NOMO-1 treated with dmso at 0.1 percent for 144 hours (cell line): ENCODE measurements around the gene MLH3.
"Not testable (repeated sequence)": the region's sequence is repeated elsewhere in the genome, so short reads cannot be mapped to it uniquely, and the experiment has no call there.

Source experiments
- DNase-seq: peaks from one replicate; lab custom pipeline; 2025; ENCODE audit not compliant: unreplicated experiment; lab: John Stamatoyannopoulos, UW

MLH3 gene

DNA sequence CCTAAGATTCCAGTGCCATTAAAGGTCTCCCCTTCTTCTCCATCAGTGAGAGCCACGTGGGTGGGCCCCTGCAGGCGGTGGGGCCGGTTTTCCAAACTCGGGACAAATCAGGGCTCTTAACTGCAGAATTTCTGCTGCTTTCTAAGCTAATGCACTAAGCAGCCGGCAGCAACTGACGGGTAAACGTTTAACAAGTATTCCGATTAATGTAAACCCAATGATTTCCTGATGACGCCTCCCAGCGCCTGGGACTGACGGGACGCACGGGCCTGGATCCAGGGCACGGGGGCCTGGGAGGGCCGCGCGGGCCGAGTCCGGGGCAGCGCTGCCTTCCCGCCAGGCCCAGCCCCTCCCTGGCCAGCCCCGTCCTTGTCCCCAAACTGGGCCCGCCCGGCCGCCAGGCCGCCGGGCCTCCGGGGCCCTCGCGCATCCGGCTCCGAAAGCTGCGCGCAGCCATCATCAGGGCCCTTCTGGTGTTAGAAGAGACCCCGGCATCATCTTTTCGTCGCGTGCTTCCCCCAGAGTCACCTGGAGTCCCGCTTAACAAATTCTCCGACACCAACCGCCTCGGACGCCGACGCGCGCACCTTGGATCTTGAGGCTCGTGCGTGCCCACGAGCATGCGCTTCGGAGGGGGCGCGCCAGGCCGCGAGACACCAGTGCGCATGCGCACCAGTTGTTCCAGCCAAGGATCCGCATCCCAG, at the start of gene MLH3:
MLH3 (minus strand) TSS at position 616 of the 704 bp plus-strand sequence. CDS start 1,812 bp downstream, outside the sequence.
- peak; percentile 58 for DNase-seq

DNA sequence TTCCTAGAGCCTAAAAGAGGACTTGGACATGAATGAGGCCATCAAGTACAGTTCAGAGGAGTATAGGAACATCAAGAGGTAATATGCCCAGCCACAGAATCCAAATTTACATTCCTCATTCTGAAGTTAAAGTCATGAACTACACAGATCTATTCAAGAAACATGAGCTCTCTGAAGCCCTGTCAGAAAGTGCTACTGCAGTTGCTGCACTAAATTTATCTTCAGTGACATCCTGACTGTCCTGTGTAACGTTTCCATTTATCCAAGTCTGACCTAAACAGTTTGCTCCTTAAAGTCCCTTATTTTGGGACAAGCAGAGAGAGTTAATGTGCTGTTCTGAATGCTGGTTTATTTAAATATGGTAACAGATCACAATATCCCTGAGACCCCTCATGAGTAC, 47.4 kb upstream of the MLH3 start:
- DNase-seq: no peak

DNA sequence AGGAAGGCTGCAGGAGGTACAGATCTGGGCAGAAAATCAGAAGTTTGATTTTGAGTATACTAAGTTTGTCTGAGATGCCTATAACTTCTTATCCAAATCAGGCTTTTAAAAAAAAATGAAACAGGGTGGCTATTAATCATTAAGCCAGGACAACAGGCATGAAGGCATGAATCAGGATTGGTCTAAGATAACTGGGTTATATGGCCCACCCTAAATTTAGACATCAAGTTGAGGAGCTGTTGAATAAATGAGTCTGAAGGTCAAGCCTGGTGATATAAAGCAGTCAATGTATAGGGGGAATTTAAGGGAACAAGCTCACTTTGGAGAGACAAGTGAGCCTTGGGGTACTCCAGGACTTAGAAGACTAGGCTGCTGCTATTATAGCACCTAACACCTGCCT, 46.9 kb upstream of the MLH3 start:
- DNase-seq: no peak

DNA sequence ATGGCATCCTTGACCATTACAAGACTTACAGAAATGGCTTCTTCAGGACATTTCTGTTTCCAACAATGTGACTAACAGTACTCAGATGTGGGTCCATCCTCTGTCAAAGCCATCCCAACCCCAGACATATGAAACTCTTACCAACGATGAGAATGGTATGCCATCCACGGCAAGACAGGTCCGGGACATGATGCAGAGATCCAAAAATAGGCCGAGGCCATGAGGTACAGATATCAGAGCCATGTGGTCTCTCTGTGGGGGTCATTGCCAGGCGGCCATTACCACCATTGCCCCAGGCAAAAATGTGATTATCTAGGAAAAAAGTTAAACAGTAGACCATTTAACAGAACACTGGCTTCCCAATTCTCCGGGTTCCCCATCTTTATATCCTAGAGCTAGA, 45.7 kb upstream of the MLH3 start:
- DNase-seq: no peak

DNA sequence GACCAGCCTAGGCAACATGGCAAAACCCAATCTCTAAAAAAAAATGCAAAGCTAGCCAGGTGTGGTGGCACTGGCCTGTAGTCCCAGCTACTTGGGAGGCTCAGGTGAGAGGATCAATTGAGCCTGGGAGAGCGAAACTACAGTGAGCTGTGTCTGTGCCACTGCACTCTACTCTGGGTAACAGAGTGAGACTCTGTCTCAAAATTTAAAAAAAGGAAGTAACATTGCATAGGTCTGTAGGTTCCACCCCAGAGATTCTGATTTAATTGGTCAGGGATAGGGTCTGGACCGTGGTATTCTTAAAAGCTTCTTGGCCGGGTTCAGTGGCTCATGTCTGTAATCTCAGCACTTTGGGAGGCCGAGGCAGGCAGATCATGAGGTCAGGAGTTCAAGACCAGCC, 44.4 kb upstream of the MLH3 start:
- DNase-seq: no peak

GRCh38 chr14:75094896-75095295, 43.6 kb upstream of the MLH3 start:
- DNase-seq: no peak

GRCh38 chr14:75092698-75093097, 41.4 kb upstream of the MLH3 start:
- no peak for DNase-seq

GRCh38 chr14:75091251-75091650, 40.0 kb upstream of the MLH3 start:
- no peak for DNase-seq

DNA sequence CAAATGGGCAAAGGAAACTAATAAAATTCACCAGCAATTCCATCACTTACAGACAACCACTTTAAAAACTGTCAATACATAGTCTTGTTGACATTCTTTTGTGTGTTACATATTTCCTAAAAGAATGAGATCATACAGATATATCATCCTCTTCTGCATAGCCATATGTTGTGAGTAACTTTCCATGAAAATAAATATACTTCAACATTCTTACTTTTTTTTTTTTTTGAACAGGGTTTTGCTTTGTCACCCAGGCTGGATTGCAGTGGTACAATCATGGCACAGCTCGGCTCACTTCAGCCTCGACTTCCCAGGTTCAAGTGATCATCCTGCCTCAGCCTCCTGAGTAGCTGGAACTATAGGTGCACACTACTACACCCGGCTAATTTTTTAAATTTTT, 39.1 kb upstream of the MLH3 start:
- DNase-seq: no peak

- no peak for DNase-seq
Measured at GRCh38 chr14:75088566-75089373, 37.5 kb upstream of the MLH3 start.

GRCh38 chr14:75088153-75088552, 36.9 kb upstream of the MLH3 start:
- DNase-seq: no peak

DNA sequence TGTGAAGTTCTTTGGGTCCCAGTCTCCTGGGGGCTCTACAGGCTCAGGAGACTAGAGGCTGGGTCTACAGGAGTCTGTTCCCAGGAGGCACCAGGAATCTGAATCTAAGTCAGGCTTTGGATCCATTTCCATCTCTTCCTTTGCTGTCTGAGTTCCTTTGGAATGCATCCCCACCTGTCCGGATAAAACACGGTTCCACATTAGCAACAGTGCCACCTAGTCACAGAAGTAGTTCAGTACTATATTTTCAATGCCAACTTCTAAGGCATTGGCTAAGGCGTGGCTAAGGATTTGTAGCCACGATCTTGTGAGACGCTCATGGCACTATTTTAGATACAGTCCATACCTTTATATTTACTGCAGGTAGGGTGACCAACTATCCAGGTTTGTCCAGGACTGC, 33.2 kb upstream of the MLH3 start:
- no peak for DNase-seq

DNA sequence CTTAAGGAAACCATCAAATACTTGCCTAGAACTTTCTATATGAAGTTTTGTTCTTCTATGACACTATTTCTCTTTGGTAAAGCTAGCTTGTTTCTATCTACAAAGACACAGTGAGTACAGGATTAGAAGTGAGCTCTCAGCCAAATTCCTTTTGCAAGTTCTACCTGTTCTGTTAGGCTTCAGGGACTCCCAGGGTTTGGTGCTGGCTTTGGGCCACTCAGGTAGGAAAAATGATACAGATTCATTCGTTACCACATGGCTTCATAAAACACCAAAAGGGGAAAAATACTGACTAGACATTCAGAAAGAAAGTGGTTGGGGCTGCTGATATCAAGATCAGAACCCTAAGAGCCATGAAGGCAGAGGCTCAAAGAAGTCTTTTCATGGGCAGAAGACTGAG, 32.0 kb upstream of the MLH3 start:
- DNase-seq: no peak

- no peak for DNase-seq
Measured at GRCh38 chr14:75081660-75082229, 30.5 kb upstream of the MLH3 start.

DNA sequence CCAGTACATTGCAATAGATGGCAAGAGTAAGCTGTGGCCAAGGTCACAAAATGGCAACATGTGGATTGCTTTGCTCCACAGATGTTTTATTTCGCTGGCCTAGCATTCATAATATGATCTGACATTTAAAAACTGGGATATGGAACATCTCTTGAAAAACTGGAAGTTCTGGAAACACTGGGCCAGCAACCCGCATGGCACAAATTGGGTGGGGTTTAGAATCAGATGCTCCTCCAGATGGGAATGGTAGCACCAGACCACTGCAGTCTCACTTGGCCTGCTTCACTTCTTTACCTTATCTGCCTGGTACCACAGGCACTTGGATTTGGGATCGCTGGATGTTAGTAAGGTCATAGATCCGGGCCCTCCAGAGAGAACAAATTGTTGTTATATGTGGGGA, 28.3 kb upstream of the MLH3 start:
- no peak for DNase-seq

DNA sequence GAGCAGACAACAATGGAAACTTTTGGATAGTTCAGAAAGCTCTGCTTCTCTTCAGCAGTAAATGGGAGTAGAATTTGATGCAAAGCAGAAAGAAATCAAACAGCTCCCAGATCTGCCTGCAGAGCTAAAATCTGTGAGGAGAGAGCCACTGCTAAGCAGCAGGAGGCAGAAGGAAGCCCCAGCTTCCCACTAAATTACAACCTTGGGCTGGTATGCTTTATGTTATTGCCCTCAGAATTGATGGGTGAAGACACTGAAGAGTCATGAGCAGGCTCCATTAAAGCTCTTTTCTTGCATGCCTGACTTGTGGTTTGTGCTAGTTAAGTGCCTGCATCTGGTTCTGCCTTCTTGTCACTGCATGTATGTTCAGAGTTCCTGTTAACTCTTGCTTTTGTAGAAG, 26.5 kb upstream of the MLH3 start:
- no peak for DNase-seq

DNA sequence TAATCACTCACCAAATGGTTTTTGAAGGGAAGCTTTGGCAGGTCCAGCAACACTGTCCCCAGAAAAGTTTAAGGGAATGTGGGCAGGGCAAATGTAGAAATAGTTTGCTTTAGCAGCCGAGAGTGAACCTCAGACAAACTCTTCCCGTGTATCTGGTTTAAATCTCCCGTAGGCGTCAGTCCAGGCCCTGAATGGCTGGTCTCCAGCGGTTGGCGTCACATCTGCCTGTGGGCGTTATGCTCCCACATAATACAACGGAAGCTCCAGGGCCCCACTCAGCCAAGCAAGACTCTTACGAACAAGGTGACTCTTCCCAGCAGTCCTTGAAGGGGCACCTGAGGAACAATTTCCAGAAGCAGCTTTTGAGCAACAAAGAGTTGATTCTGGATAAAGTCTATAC, 19.1 kb upstream of the MLH3 start:
- no peak for DNase-seq

DNA sequence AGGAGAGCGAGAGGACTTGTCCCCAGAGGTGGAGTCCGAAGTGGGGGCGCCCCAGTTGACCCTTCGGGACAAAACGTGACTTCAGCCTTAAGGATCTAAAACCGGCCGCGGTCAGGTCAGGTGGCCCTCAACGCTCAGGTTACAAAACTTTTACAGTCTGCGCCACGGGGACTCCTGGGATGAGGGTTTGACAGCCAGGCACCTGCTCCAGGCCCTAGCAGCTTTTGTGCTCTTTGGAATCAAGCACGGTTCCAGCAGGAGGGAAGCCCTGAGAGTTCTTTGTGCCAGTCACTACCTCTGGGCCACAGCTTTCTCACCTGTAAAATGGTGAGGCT, 18.5 kb upstream of the MLH3 start:
- DNase-seq: no peak

- DNase-seq: peak; percentile 70
Measured at GRCh38 chr14:75069121-75069810, 18.0 kb upstream of the MLH3 start, which contains the start of gene ZC2HC1C. Gene ZC2HC1C, plus strand, starts transcription at chr14:75069641. Its CDS starts 933 bp downstream, at chr14:75070574.

DNA sequence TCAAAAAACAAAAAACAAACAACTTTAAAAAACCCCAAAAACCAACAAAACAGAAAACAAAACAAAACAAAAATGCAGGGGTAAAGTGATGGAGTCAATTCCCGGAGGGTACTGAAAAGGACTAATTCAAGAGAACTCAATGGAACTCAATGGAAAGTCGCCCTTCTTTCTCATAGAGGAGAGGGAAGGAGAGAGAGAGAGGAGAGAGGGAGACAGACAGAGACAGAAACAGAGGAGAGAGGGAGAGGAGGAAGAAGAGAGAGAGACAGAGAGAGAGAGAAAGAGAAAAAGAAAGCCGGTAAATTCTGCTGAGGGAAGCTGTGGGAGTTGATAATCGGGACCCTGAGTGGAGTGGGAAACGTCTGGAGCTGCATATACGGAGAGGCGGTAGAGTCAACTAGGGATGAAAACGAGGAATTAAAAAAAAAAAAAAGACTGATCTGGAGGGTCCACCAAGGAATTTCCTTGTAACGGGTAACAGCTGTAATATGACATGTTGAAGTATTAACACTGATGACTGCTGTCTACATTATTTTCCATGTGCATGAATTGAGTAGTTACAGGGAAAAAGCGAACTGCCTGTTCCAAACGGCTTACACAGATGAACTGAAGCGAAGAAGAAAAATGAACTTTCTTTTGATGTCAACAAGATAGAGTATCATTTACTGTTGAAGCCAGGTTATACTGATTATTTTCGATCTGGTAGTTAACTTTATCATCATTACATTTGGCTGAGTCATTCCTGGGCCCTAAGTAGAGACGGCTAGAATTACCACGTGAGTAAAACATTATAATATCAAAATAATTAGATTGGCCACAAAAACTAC, 17.2 kb upstream of the MLH3 start:
- DNase-seq: no peak

GRCh38 chr14:75067765-75068164, 16.5 kb upstream of the MLH3 start:
- DNase-seq: not testable (repeated sequence)
